GM21526 (cell line): Measurements from ENCODE around the gene ATAD3A.

ENCODE experiments used
- ATAC-seq: cut with Tn5 transposase; IDR thresholded peaks from one replicate; pipeline ENCODE4 v1.9.1; 2021; ENCODE audit warnings: moderate library complexity; ENCODE audit not compliant: unreplicated experiment, low FRiP score

Gene ATAD3A

GRCh38 chr1:1537626-1538250 lies 25.8 kb downstream of the ATAD3A start:
- no peak for ATAC-seq

GRCh38 chr1:1538334-1538733 lies 26.4 kb downstream of the ATAD3A start:
- no peak for ATAC-seq

GRCh38 chr1:1538989-1539309 lies 27.0 kb downstream of the ATAD3A start:
- ATAC-seq, result no peak

- ATAC-seq, result no peak
Observed at GRCh38 chr1:1539310-1540089, 27.5 kb downstream of the ATAD3A start.

GRCh38 chr1:1540090-1540817 lies 28.3 kb downstream of the ATAD3A start, which contains the start of gene TMEM240:
Gene TMEM240, minus strand, starts transcription at chr1:1540624. Its CDS starts 278 bp downstream, at chr1:1540346.
- ATAC-seq, result no peak

- ATAC-seq, result no peak
Observed at GRCh38 chr1:1540818-1541628, 29.1 kb downstream of the ATAD3A start.

- ATAC-seq, result no peak
Observed at GRCh38 chr1:1541956-1542765, 30.2 kb downstream of the ATAD3A start.

- no peak for ATAC-seq
Observed at GRCh38 chr1:1542766-1543705, 31.1 kb downstream of the ATAD3A start.

GRCh38 chr1:1543706-1544099 lies 31.7 kb downstream of the ATAD3A start:
- ATAC-seq, result no peak

- ATAC-seq, result no peak
Observed at GRCh38 chr1:1544544-1544943, 32.6 kb downstream of the ATAD3A start.

GRCh38 chr1:1545946-1546737 lies 34.2 kb downstream of the ATAD3A start:
- no peak for ATAC-seq

GRCh38 chr1:1547011-1547410 lies 35.0 kb downstream of the ATAD3A start:
- ATAC-seq, result no peak

- ATAC-seq, result no peak
Observed at GRCh38 chr1:1547476-1547875, 35.5 kb downstream of the ATAD3A start.

GRCh38 chr1:1548591-1548990 lies 36.6 kb downstream of the ATAD3A start:
- no peak for ATAC-seq

- ATAC-seq, result no peak
Observed at GRCh38 chr1:1550087-1550486, 38.1 kb downstream of the ATAD3A start.

- no peak for ATAC-seq
Observed at GRCh38 chr1:1550591-1551432, 38.9 kb downstream of the ATAD3A start.
